ENCODE data around the gene MIA. TPM values are rescaled to one million over a fixed set of nuclear protein-coding genes. Genes with fewer than 3 reads are reported as not detected.

The MIA gene
- total and polyA plus RNA-seq, 2 of the 8 experiments (the other 6 are each of a cell fraction or from before 2014, with no cell fraction given), result not detected

- no peak for DNase-seq (ENCODE audit: low read depth in 1 of 2, low spot score in 2 of 2)
- Histone ChIP-seq H3K27ac (ENCODE audit: low read depth, low read length) (no peak overlapping the region), H3K4me3 (ENCODE audit: extremely low read depth in 1 of 4, insufficient read depth in 2 of 4, low read depth in 3 of 4, low read length in 4 of 4) (no peak overlapping the region), H3K4me1 (replicated peaks in 1 of 4; ENCODE audit: control insufficient read depth in 3 of 4, insufficient read depth in 4 of 4, low read length in 3 of 4) (peaks cover 0 to 13% (median 3%) of the 10 kb centered on the region in 4 experiments; a peak in 4 of 7 replicates), H2BK15ac (ENCODE audit: low read length) (no peak overlapping the region), H3K4ac (replicated peaks; ENCODE audit: insufficient read length, low read depth, low read length) (no peak overlapping the region), H3K56ac (replicated peaks; ENCODE audit: insufficient read length, low read depth, low read length) (no peak overlapping the region), H3K9ac (replicated peaks in 1 of 4; ENCODE audit: extremely low read depth in 1 of 4, low read depth in 3 of 4, low read length in 3 of 4) (no peak overlapping the region), H2BK120ac (replicated peaks; ENCODE audit: low read depth, low read length) (no peak overlapping the region), H4K5ac (ENCODE audit: insufficient read length, low read depth, low read length) (no peak overlapping the region), H3K4me2 (ENCODE audit: insufficient read depth in 1 of 2, low read depth in 2 of 2, low read length in 2 of 2) (no peak overlapping the region), H4K8ac (ENCODE audit: extremely low read depth, insufficient read depth, low read length) (no peak overlapping the region), H3K36me3 (ENCODE audit: control insufficient read depth in 2 of 4, insufficient read depth in 4 of 4, low read length in 3 of 4) (peaks cover 0 to 13% (median 1%) of the 10 kb centered on the region in 4 experiments; a peak in 3 of 8 replicates), H4K20me1 (replicated peaks in 1 of 2; ENCODE audit: control insufficient read depth in 1 of 2, insufficient read depth in 2 of 2, low read length in 2 of 2) (peaks cover 0 to 7% of the 10 kb centered on the region in 2 experiments), H3K18ac (ENCODE audit: extremely low read depth, low read length) (no peak overlapping the region), H3K79me1 (ENCODE audit: low read depth, low read length) (no peaks in the 10 kb centered on the region; the same call in 1 of the 2 replicates), H3K23ac (ENCODE audit: insufficient read length) (no peak overlapping the region), H2BK5ac (ENCODE audit: low read depth, low read length) (0 out of 2 replicates have a peak overlapping the region, but pooled peaks have one; percentile 4), H3K79me2 (ENCODE audit: control insufficient read depth in 1 of 2, insufficient read depth in 2 of 2, low read length in 2 of 2) (peaks cover 0 to 11% of the 10 kb centered on the region in 2 experiments; a peak in 1 of 4 replicates), H2AK5ac (ENCODE audit: low read depth, low read length) (no peak overlapping the region), H3K9me3 (ENCODE audit: insufficient read depth in 2 of 2, low read depth in 1 of 2, low read length in 1 of 2) (no peaks in the 10 kb centered on the region), H4K91ac (replicated peaks; ENCODE audit: insufficient read length, low read length) (no peak overlapping the region), H3K27me3 (replicated peaks in 1 of 4; ENCODE audit: control insufficient read depth in 3 of 4, extremely low read depth in 1 of 4, insufficient read depth in 3 of 4, low read length in 3 of 4) (no peaks in the 10 kb centered on the region), H2BK12ac (ENCODE audit: low read depth, low read length) (no peak overlapping the region), H3K23me2 (ENCODE audit: low read depth, low read length) (no peaks in the 10 kb centered on the region), H2AFZ (ENCODE audit: low read length) (no peak overlapping the region), H3K14ac (ENCODE audit: insufficient read length) (no peak overlapping the region), H2BK20ac (ENCODE audit: low read length) (no peak overlapping the region)
- POLR2A ChIA-PET (ENCODE audit: partially characterized antibody), result interaction anchor here (1.1 to 12.4 kb wide), 15 partner anchors 10 to 81 kb away, joined by 3 to 120 read pairs (median 7); partner anchors contain the start of genes ACTMAP, COQ8B, EGLN2 and ITPKC
- FAIRE-seq, result no peak
- 90% methylated on average over 10 of the region's 10 CpGs; no CpG with 5 or more reads in 1 of the 2 experiments for WGBS, 2 experiments (ENCODE audit: extremely low coverage in 1 of 2, insufficient coverage in 1 of 2, insufficient read length in 1 of 2, insufficient replicate concordance in 2 of 2, low coverage in 1 of 2, low lambda C conversion rate in 2 of 2, missing lambda C conversion rate in 1 of 2)
- CTCF ChIA-PET (ENCODE audit: partially characterized antibody), result interaction anchor here (0.5 to 4.7 kb wide), 14 partner anchors 10 to 294 kb away, joined by 3 to 26 read pairs (median 4); partner anchors contain the start of genes ITPKC and MIA
- no peak for TF ChIP-seq SIX5 (IDR thresholded peaks at IDR 0.05; ENCODE audit: low read depth, low read length)
- TF ChIP-seq KDM4A (IDR thresholded peaks at IDR 0.05; ENCODE audit: low read depth, low read length, severe bottlenecking), result no peak
- TF ChIP-seq CHD1 (IDR thresholded peaks at IDR 0.05; ENCODE audit: low read depth, low read length), result no peak
- no peak for TF ChIP-seq PHF8 (conservative IDR thresholded peaks at IDR 0.05; ENCODE audit: low read depth, low read length)
- no peak for TF ChIP-seq NRF1 (IDR thresholded peaks at IDR 0.05; ENCODE audit: low read depth, low read length)
- TF ChIP-seq SIRT6 (IDR thresholded peaks at IDR 0.05; ENCODE audit: low read length), result no peak
- no peak for TF ChIP-seq GTF2F1 (IDR thresholded peaks at IDR 0.05; ENCODE audit: borderline replicate concordance, low read depth, low read length)
- no peak for TF ChIP-seq FOSL1 (IDR thresholded peaks at IDR 0.05; ENCODE audit: insufficient read depth, low read depth, low read length)
Measured at GRCh38 chr19:40743926-40744325, 31.4 kb upstream of the MIA start.

Data from H1 (cell line).